Naive thymus-derived CD4-positive, alpha-beta T cell (primary cell): ENCODE measurements around the gene BRCA2. TPM values are rescaled to one million over a fixed set of nuclear protein-coding genes. Genes with fewer than 3 reads are reported as not detected.

Experiments used
- ATAC-seq: fragments of 150-1000 bp; cut with Tn5 transposase; 2 replicates; pipeline ENCODE4 v1.10.0; 2021; ENCODE audit warnings: mild to moderate bottlenecking, moderate library complexity
- CTCF ChIA-PET: fragments of 350-600 bp; sonication (Branson Sonifier 250); formaldehyde crosslinking; loops from one replicate; lab custom pipeline; 2021; ENCODE audit warnings: antibody characterized with exemption; lab: Charles Lee
- POLR2A ChIA-PET: fragments of 350-600 bp; sonication (Branson Sonifier 250); formaldehyde crosslinking; loops from one replicate; lab custom pipeline; 2021; ENCODE audit warnings: antibody characterized with exemption, inconsistent platforms; lab: Charles Lee
- DNase-seq, 9 donors: peaks; one replicate each; pipeline versions ENCODE4 v3.0.0 to v3.0.0-alpha.2; 2020 to 2022; ENCODE audit warnings: mixed read lengths in 1 of 9
- H3K27ac ChIP-seq: one replicate; pipeline ENCODE4 v1.7.0; 2013; ENCODE audit warnings: mild to moderate bottlenecking, low read depth, low read length, moderate library complexity
- H3K27me3 ChIP-seq, 2 donors: one replicate each; pipeline ENCODE4 v1.7.0; 2013; ENCODE audit warnings: low read length in 2 of 2, mild to moderate bottlenecking in 2 of 2, moderate library complexity in 2 of 2; ENCODE audit not compliant: control insufficient read depth in 2 of 2, insufficient read depth in 2 of 2
- H3K36me3 ChIP-seq, 3 experiments: 1 replicate in 2 of 3; 2 replicates in 1 of 3; pipeline ENCODE4 v1.7.0; 2013; ENCODE audit warnings: low read length in 3 of 3, mild to moderate bottlenecking in 3 of 3, moderate library complexity in 1 of 3; ENCODE audit not compliant: insufficient read depth in 3 of 3, control insufficient read depth in 2 of 3
- H3K4me1 ChIP-seq, 2 donors: one replicate each; pipeline ENCODE4 v1.7.0; 2013; ENCODE audit warnings: low read length in 2 of 2, mild to moderate bottlenecking in 2 of 2, moderate library complexity in 1 of 2; ENCODE audit not compliant: control insufficient read depth in 2 of 2, insufficient read depth in 2 of 2
- H3K4me3 ChIP-seq: 2 replicates; pipeline ENCODE4 v1.7.0; 2013; ENCODE audit warnings: mild to moderate bottlenecking, low read length
- H3K9me3 ChIP-seq, 3 experiments: 1 replicate in 2 of 3; 2 replicates in 1 of 3; pipeline ENCODE4 v1.7.0; 2013; ENCODE audit warnings: low read length in 3 of 3; ENCODE audit not compliant: control insufficient read depth in 2 of 3
- H3K27ac Mint-ChIP-seq, 9 donors: one replicate each; pipeline ENCODE4 v1.8.0; 2020 to 2022; ENCODE audit warnings: mixed read lengths in 9 of 9, mild to moderate bottlenecking in 8 of 9, moderate library complexity in 5 of 9, inconsistent platforms in 2 of 9
- H3K27me3 Mint-ChIP-seq, 5 donors: one replicate each; pipeline ENCODE4 v1.8.0; 2021 to 2022; ENCODE audit warnings: mixed read lengths in 5 of 5, mild to moderate bottlenecking in 1 of 5
- H3K36me3 Mint-ChIP-seq, 5 donors: one replicate each; pipeline ENCODE4 v1.8.0; 2020 to 2022; ENCODE audit warnings: mixed read lengths in 5 of 5, mild to moderate bottlenecking in 3 of 5, inconsistent platforms in 1 of 5
- H3K4me1 Mint-ChIP-seq, 7 donors: one replicate each; pipeline ENCODE4 v1.8.0; 2020 to 2022; ENCODE audit warnings: mixed read lengths in 7 of 7, mild to moderate bottlenecking in 3 of 7, inconsistent platforms in 1 of 7
- H3K4me3 Mint-ChIP-seq, 10 donors: one replicate each; pipeline ENCODE4 v1.8.0; 2020 to 2022; ENCODE audit warnings: mild to moderate bottlenecking in 10 of 10, mixed read lengths in 10 of 10, moderate library complexity in 6 of 10, inconsistent platforms in 2 of 10
- H3K9me3 Mint-ChIP-seq, 11 donors: one replicate each; pipeline ENCODE4 v1.8.0; 2020 to 2022; ENCODE audit warnings: mixed read lengths in 11 of 11, mild to moderate bottlenecking in 4 of 11, inconsistent platforms in 1 of 11, moderate library complexity in 1 of 11
- intact Hi-C, 2 donors: fragments of 100-400 bp; cut with micrococcal nuclease; formaldehyde crosslinking; loops; one replicate each; pipeline ENCODE4 v1.15.1; 2023
- polyA plus RNA-seq, 2 donors: library from polyadenylated mRNA; unstranded; fragments of 300-500 nt; fragmentation: Illumina TruSeq; gene quantifications; one replicate each; pipeline ENCODE4 v1.2.3, GENCODE V29; 2021
- total RNA-seq, 6 experiments: library from RNA in 5 of 6; stranded (reverse) in 5 of 6; gene quantifications; 1 replicate in 5 of 6; 2 replicates in 1 of 6; pipeline ENCODE4 v1.2.3 and lab custom pipeline; 2021 to 2026

BRCA2 gene
- total and polyA plus RNA-seq, 7 experiments from 2014 or later = 1.1 to 19.9 (median 3.3) TPM

GRCh38 chr13:32447894-32448623 lies 132.8 kb downstream of the BRCA2 start:
- Histone ChIP-seq H3K27me3 (no peaks in the 10 kb centered on the region), H3K4me1 (no peaks in the 10 kb centered on the region), H3K36me3 (no peaks in the 10 kb centered on the region), H3K9me3 (no peaks in the 10 kb centered on the region), H3K4me3 (no peak overlapping the region), H3K27ac (no peak overlapping the region)
- Mint-ChIP-seq H3K36me3 (peaks cover 0 to 11% (median 5%) of the 10 kb centered on the region in 5 donors), H3K4me1 (peaks cover 0 to 13% (median under 1%) of the 10 kb centered on the region in 7 donors), H3K27ac (peak overlapping the region in 1 of 9 donors; percentile 10), H3K27me3 (no peaks in the 10 kb centered on the region), H3K4me3 (no peak overlapping the region), H3K9me3 (peaks cover 0 to 7% (median 0%) of the 10 kb centered on the region in 11 donors)
- no peak for DNase-seq
- CTCF ChIA-PET = interaction anchor here (0.7 to 1.4 kb wide), 2 partner anchors 20 to 63 kb away, joined by 3 to 4 read pairs; partner anchors contain the start of gene N4BP2L1
- intact Hi-C loops = no loop called here
- no peak for ATAC-seq
- POLR2A ChIA-PET = interaction anchor here (0.5 kb wide), 1 partner anchor 51 kb away, joined by 4 read pairs; no protein-coding TSS in a partner anchor

- intact Hi-C loops = no loop called here
- CTCF ChIA-PET = no interaction called here
- no peaks in the 10 kb centered on the region for H3K4me1 ChIP-seq
- H3K9me3 ChIP-seq = no peaks in the 10 kb centered on the region
- Mint-ChIP-seq H3K27ac (no peak overlapping the region), H3K36me3 (peaks cover 0 to 17% (median 10%) of the 10 kb centered on the region in 5 donors), H3K9me3 (peaks cover 0 to 12% (median 0%) of the 10 kb centered on the region in 11 donors), H3K27me3 (no peaks in the 10 kb centered on the region), H3K4me1 (peaks cover 0 to 21% (median 0%) of the 10 kb centered on the region in 7 donors), H3K4me3 (no peak overlapping the region)
- DNase-seq = no peak
- H3K27me3 ChIP-seq = no peaks in the 10 kb centered on the region
- no peaks in the 10 kb centered on the region for H3K36me3 ChIP-seq
- ATAC-seq = no peak
- H3K27ac ChIP-seq = no peak overlapping the region
- POLR2A ChIA-PET = no interaction called here
- H3K4me3 ChIP-seq = no peak overlapping the region
These were observed 133.7 kb downstream of the BRCA2 start for GRCh38 chr13:32448972-32449371.

Other genes with a start within 250 kb of the BRCA2 start
- gene ZAR1L, start 145 bp upstream of the BRCA2 start, total RNA-seq = not detected
- not detected for gene ZAR1L, start 145 bp upstream of the BRCA2 start, polyA plus RNA-seq
- 10 to 100 TPM; 30.4 to 58.0 (median 47.1) TPM for gene N4BP2L1, start 112.6 kb downstream of the BRCA2 start, total RNA-seq
- gene N4BP2L1, start 112.6 kb downstream of the BRCA2 start, polyA plus RNA-seq = 10 to 100 TPM; 48.3 to 68.8 TPM
- gene N4BP2L2, start 223.3 kb downstream of the BRCA2 start, total RNA-seq = 100 to 1,000 TPM; 136 to 358 (median 226) TPM
- 100 to 1,000 TPM; 129 to 204 TPM for gene N4BP2L2, start 223.3 kb downstream of the BRCA2 start, polyA plus RNA-seq